Measurements from ENCODE around the gene EFNB2. TPM values are rescaled to one million over a fixed set of nuclear protein-coding genes. Genes with fewer than 3 reads are reported as not detected.

EFNB2 gene
- total RNA-seq = 10 to 100 TPM; 24.8 to 35.0 TPM
- polyA plus RNA-seq = 10 to 100 TPM in 1 of 2 donors, 1 to 10 TPM in 1; 7.3 to 15.7 TPM
- long read RNA-seq, donor 1, full-length matches to known transcripts = 3 of 13 reads
- long read RNA-seq, donor 1, partial matches to known transcripts = 3 of 13 reads
- long read RNA-seq, donor 1, other reads (novel, unspliced or antisense) = 7 of 13 reads
- long read RNA-seq, donor 2, full-length matches to known transcripts = 29 of 56 reads
- long read RNA-seq, donor 2, partial matches to known transcripts = 3 of 56 reads
- long read RNA-seq, donor 2, other reads (novel, unspliced or antisense) = 24 of 56 reads

- no peaks in the 10 kb centered on the region for H3K27me3 ChIP-seq (ENCODE audit: control insufficient read depth in 1 of 2, insufficient read depth in 2 of 2, low read length in 1 of 2)
- WGBS, 2 donors = 0% methylated on average over 78 to 102 of the region's 102 CpGs
- intact Hi-C loops (cut with DNase I) = loop anchor here (5.0 to 10.0 kb wide), 9 partner anchors 87 to 1963 kb away; no protein-coding TSS in a partner anchor
- ATAC-seq (ENCODE audit: low FRiP score) (peak; percentile 94), DNase-seq (peak; percentile 87 to 95)
- peak within 1 kb of the TSS; percentile 93 to 99 for H3K4me3 ChIP-seq (ENCODE audit: low read length in 2 of 2)
- H3K27ac ChIP-seq (ENCODE audit: low read depth in 1 of 2, low read length in 2 of 2) = peak within 1 kb of the TSS; percentile 84 to 88
- H3K4me1 ChIP-seq (ENCODE audit: control insufficient read depth in 1 of 2, insufficient read depth in 2 of 2, low read length in 2 of 2) = no peaks in the 10 kb centered on the region
- H3K9me3 ChIP-seq (ENCODE audit: control insufficient read depth, low read length) = no peaks in the 10 kb centered on the region
- H3K36me3 ChIP-seq (ENCODE audit: control insufficient read depth in 1 of 2, insufficient read depth in 2 of 2, low read length in 1 of 2) = no peaks in the 10 kb centered on the region
These were observed at the start of gene EFNB2 for GRCh38 chr13:106535552-106536243. Gene EFNB2, minus strand, starts transcription at chr13:106535662. Its CDS starts 698 bp downstream, at chr13:106534964.

GRCh38 chr13:106581225-106581624 is 45.8 kb upstream of the EFNB2 start:
- Histone ChIP-seq H3K4me3 (ENCODE audit: low read length in 2 of 2) (no peak overlapping the region), H3K36me3 (ENCODE audit: control insufficient read depth in 1 of 2, insufficient read depth in 2 of 2, low read length in 1 of 2) (no peaks in the 10 kb centered on the region), H3K27ac (ENCODE audit: low read depth in 1 of 2, low read length in 2 of 2) (no peak overlapping the region), H3K9me3 (ENCODE audit: control insufficient read depth, low read length) (no peaks in the 10 kb centered on the region), H3K27me3 (ENCODE audit: control insufficient read depth in 1 of 2, insufficient read depth in 2 of 2, low read length in 1 of 2) (no peaks in the 10 kb centered on the region), H3K4me1 (ENCODE audit: control insufficient read depth in 1 of 2, insufficient read depth in 2 of 2, low read length in 2 of 2) (no peaks in the 10 kb centered on the region)
- 62 to 78% methylated on average over 4 of the region's 4 CpGs for WGBS, 2 donors
- intact Hi-C loops (cut with DNase I) = no loop called here
- ATAC-seq (ENCODE audit: low FRiP score) (no peak), DNase-seq (no peak)

GRCh38 chr13:106575896-106576295 is 40.4 kb upstream of the EFNB2 start:
- DNase-seq = no peak
- intact Hi-C loops (cut with DNase I) = no loop called here
- H3K27ac ChIP-seq (ENCODE audit: low read depth in 1 of 2, low read length in 2 of 2) = no peak overlapping the region
- no peaks in the 10 kb centered on the region for H3K27me3 ChIP-seq (ENCODE audit: control insufficient read depth in 1 of 2, insufficient read depth in 2 of 2, low read length in 1 of 2)
- H3K4me1 ChIP-seq (ENCODE audit: control insufficient read depth in 1 of 2, insufficient read depth in 2 of 2, low read length in 2 of 2) = no peaks in the 10 kb centered on the region
- no peaks in the 10 kb centered on the region for H3K36me3 ChIP-seq (ENCODE audit: control insufficient read depth in 1 of 2, insufficient read depth in 2 of 2, low read length in 1 of 2)
- no peak overlapping the region for H3K4me3 ChIP-seq (ENCODE audit: low read length in 2 of 2)
- ATAC-seq (ENCODE audit: low FRiP score) = no peak
- H3K9me3 ChIP-seq (ENCODE audit: control insufficient read depth, low read length) = no peaks in the 10 kb centered on the region

- WGBS, 2 donors = 6 to 8% methylated on average over 3 of the region's 3 CpGs
- no peaks in the 10 kb centered on the region for H3K27me3 ChIP-seq (ENCODE audit: control insufficient read depth in 1 of 2, insufficient read depth in 2 of 2, low read length in 1 of 2)
- no peak overlapping the region for H3K27ac ChIP-seq (ENCODE audit: low read depth in 1 of 2, low read length in 2 of 2)
These were observed 38.4 kb upstream of the EFNB2 start for GRCh38 chr13:106573868-106574267.

GRCh38 chr13:106573284-106573846 is 37.9 kb upstream of the EFNB2 start:
- 86 to 87% methylated on average over 8 of the region's 8 CpGs for WGBS, 2 donors

More at GRCh38 chr13:106573868-106574267, 38.4 kb upstream of the EFNB2 start:
- Histone ChIP-seq H3K4me1 (ENCODE audit: control insufficient read depth in 1 of 2, insufficient read depth in 2 of 2, low read length in 2 of 2) (no peaks in the 10 kb centered on the region), H3K9me3 (ENCODE audit: control insufficient read depth, low read length) (no peaks in the 10 kb centered on the region), H3K4me3 (ENCODE audit: low read length in 2 of 2) (no peak overlapping the region), H3K36me3 (ENCODE audit: control insufficient read depth in 1 of 2, insufficient read depth in 2 of 2, low read length in 1 of 2) (no peaks in the 10 kb centered on the region)
- intact Hi-C loops (cut with DNase I) = no loop called here
- peak; percentile 62 for ATAC-seq (ENCODE audit: low FRiP score)
- DNase-seq = peak; percentile 73 to 81

DNA sequence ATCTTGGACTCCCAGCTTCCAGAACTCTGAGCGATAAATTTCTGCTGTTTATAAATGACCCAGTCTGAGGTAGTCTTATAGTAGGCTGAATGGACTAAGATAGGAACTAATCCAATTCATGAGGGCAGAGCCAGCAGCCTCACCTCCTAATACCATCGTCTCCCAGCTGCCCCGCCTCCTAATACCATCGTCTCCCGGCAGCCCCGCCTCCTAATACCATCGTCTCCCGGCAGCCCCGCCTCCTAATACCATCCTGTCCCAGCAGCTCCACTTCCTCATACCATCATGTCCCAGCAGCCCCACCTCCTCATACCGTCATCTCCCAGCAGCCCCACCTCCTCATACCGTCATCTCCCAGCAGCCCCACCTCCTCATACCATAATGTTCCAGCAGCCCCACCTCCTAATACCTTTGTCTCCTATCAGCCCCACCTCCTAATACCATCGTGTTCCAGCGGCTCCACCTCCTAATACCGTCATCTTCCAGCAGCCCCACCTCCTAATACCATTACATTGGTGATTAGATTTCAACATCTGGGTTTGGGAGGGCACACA is 34.9 kb upstream of the EFNB2 start:
- Histone ChIP-seq H3K9me3 (ENCODE audit: control insufficient read depth, low read length) (no peaks in the 10 kb centered on the region), H3K4me1 (ENCODE audit: control insufficient read depth in 1 of 2, insufficient read depth in 2 of 2, low read length in 2 of 2) (peaks cover 0 to 2% of the 10 kb centered on the region in 2 donors), H3K27ac (ENCODE audit: low read depth in 1 of 2, low read length in 2 of 2) (peak overlapping the region in 1 of 2 donors; percentile 28), H3K27me3 (ENCODE audit: control insufficient read depth in 1 of 2, insufficient read depth in 2 of 2, low read length in 1 of 2) (no peaks in the 10 kb centered on the region), H3K36me3 (ENCODE audit: control insufficient read depth in 1 of 2, insufficient read depth in 2 of 2, low read length in 1 of 2) (no peaks in the 10 kb centered on the region), H3K4me3 (ENCODE audit: low read length in 2 of 2) (no peak overlapping the region)
- ATAC-seq (ENCODE audit: low FRiP score) = no peak
- 33 to 48% methylated on average over 13 to 14 of the region's 14 CpGs for WGBS, 2 donors
- peak; percentile 91 for DNase-seq
- intact Hi-C loops (cut with DNase I) = no loop called here

More at GRCh38 chr13:106573284-106573846, 37.9 kb upstream of the EFNB2 start:
- H3K9me3 ChIP-seq (ENCODE audit: control insufficient read depth, low read length) = no peaks in the 10 kb centered on the region
- no peak overlapping the region for H3K4me3 ChIP-seq (ENCODE audit: low read length in 2 of 2)
- H3K27ac ChIP-seq (ENCODE audit: low read depth in 1 of 2, low read length in 2 of 2) = no peak overlapping the region
- no peaks in the 10 kb centered on the region for H3K4me1 ChIP-seq (ENCODE audit: control insufficient read depth in 1 of 2, insufficient read depth in 2 of 2, low read length in 2 of 2)
- intact Hi-C loops (cut with DNase I) = no loop called here
- no peaks in the 10 kb centered on the region for H3K36me3 ChIP-seq (ENCODE audit: control insufficient read depth in 1 of 2, insufficient read depth in 2 of 2, low read length in 1 of 2)
- H3K27me3 ChIP-seq (ENCODE audit: control insufficient read depth in 1 of 2, insufficient read depth in 2 of 2, low read length in 1 of 2) = no peaks in the 10 kb centered on the region
- DNase-seq = no peak
- ATAC-seq (ENCODE audit: low FRiP score) = peak; percentile 68

DNA sequence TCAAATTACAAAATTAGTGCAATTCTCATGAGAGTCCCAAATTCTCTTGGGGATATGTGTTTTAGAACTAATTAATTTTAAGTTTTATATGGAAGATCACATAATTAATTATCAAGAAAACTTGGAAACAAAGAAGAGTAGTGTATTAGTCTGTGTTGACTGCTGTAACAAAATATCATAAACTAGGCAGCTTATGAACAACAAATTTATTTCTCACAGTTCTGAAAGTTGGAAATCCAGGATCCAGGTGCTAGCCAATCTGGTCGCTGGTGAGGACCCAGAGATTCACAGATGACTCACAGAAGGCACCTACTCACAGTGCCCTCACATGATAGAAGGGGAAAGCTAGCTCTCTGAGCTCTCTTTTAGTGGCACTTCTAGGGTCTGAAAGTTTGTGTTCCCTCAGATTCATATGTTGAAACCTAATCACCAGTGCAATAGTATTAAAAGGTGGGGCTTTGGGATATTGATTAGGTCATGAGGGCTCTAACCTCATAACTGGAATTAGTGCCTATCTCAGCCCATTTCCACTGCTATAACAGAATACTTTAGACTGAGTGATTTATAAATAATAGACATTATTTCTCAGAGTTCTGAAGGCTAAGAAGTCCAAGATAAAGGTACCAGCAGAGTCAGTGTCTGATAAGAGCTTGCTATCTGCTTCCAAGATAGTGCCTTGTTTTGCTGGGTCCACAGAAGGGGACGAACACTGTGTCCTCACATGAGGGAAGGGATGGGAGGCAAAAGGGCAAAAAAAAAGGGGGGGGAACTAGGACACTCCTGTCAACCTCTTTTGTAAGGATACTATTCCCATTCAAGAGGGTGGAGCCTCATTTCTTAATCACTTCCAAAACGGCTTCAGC is 34.0 kb upstream of the EFNB2 start:
- Histone ChIP-seq H3K27ac (ENCODE audit: low read depth in 1 of 2, low read length in 2 of 2) (peak overlapping the region in 1 of 2 donors; percentile 13), H3K4me1 (ENCODE audit: control insufficient read depth in 1 of 2, insufficient read depth in 2 of 2, low read length in 2 of 2) (peaks cover 0 to 11% of the 10 kb centered on the region in 2 donors), H3K27me3 (ENCODE audit: control insufficient read depth in 1 of 2, insufficient read depth in 2 of 2, low read length in 1 of 2) (no peaks in the 10 kb centered on the region), H3K4me3 (ENCODE audit: low read length in 2 of 2) (no peak overlapping the region), H3K36me3 (ENCODE audit: control insufficient read depth in 1 of 2, insufficient read depth in 2 of 2, low read length in 1 of 2) (no peaks in the 10 kb centered on the region), H3K9me3 (ENCODE audit: control insufficient read depth, low read length) (no peaks in the 10 kb centered on the region)
- no peak for DNase-seq
- ATAC-seq (ENCODE audit: low FRiP score) = no peak
- 69 to 75% methylated on average over 3 of the region's 3 CpGs for WGBS, 2 donors
- intact Hi-C loops (cut with DNase I) = loop anchor here (5.0 to 10.0 kb wide), 4 partner anchors 33 to 465 kb away; no protein-coding TSS in a partner anchor

Data from aorta (tissue), 5 donors.